Amniotic epithelial cell (primary cell): ENCODE measurements around the gene ITPK1.

Experiments
- DNase-seq: peaks from one replicate; pipeline ENCODE4 v3.0.0-alpha.2; 2010; ENCODE audit warnings: low read depth

Gene ITPK1

DNA sequence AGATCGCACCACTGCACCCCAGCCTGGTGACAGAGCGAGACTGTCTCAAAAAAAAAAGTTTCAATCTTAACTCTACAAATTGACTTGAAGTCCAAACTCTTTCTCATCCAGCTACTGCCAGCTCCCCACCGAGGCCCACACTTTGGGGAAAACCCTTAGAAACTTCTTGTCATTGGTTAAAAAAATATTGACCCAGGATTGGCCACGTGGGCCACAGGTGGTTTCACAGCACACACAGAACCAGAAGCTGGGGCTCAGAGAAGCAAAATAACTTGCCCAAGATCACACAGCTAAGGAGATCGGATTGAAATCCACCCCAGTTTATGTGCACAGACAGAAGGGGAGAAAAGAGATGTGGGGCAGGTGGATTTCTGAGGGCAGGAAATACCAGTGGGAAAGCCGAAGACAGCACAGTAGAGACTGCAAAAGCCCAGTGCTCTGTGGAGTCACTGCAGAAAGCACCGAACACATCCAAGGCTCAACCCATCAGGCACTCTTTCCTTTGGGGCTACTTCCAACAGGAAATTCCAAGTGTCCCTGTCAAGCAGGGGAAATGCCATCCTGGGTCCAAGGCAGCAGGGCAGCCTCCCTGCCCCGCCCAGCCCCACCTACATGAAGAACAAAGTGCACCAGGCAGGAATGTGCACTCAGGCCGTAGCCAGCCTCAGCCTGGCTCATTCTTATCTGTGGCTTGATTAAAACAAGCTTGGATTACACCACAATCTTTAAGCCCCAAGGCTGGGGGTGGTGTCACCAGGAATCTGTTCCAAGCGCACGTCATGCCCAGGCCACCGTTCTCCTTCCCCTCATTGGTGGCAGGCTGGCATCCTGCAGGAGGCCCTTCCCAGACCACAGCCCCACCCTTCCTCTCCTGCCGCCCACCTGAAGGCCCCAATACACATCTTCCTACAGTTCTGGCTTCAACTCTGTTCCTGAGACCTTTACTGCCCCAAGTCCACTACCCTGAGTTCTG, 72.5 kb downstream of the ITPK1 start:
- peak; percentile 84 for DNase-seq

DNA sequence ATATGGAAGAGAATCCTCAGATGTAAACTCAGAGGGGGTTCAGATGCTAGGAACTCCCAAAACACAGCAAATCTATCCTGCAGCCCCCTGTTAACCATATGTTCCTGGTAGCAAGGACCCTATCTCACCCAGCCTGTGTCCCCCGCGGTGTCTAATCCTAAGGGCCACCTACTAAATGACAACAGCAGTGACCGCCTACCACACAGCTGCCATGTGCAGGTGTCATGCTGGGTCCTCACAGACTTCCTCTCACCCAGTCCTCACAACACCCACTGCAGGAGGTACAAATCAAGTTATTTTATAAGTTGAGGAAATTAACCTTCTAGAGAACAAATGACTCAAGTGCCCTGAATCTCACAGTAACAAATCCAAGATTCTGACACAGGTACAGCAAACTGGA, 73.9 kb downstream of the ITPK1 start:
- no peak for DNase-seq

DNA sequence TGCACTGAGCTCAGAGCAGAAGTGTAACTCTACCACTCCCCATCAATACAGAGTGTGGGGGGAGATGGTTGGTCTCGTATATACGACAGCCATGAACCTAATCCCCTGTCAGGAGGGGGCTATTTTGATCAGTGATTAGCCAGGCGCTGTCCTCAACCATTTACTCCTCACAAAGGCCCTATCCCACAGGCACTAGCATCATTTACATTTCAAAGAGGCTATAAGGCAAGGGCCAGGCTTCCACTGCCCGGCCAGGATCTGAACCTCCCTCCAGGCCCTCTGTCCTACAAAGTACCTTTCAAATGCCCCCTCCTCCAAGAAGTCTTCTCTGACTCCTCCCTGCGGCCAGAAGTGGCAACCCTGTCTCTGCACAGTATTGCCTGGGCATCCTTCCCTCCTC, 74.7 kb downstream of the ITPK1 start:
- DNase-seq, result no peak

- DNase-seq, result no peak
Measured at GRCh38 chr14:93040443-93040842, 75.3 kb downstream of the ITPK1 start.

DNA sequence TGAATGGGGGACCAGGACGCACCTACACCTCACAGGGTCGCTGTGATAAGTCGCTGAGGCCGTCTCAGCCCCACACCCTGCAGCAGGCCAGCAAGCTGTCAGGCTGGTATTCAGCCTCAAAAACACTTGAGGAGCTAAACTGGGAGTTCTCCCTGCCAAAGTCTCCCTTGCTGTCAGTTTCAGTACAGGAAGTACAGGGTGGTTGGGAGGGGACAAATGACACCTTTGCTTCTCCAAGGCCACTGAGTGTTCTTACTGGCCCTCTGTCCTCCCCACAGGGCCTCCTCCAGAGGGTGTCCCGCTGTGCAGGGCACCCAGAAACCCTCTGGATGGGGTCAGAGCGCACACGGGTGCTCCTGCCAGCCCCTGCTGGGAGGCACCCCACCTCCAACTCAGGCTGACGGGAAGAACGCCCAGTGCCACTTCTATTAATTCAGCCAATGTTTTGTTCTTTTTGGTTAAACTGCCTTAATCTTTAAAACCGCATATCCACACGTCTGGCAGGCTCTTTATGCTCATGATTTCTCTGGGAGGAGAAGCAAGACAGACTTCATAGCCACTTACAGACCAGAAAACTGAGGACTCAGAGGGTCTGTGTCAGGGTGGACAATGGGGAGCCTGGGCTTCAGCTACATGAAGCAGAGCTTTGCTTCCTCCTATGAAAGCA, 75.9 kb downstream of the ITPK1 start:
- no peak for DNase-seq

- no peak for DNase-seq
Measured at GRCh38 chr14:93037351-93037750, 78.4 kb downstream of the ITPK1 start.

- DNase-seq, result peak; percentile 56
Measured at GRCh38 chr14:93036652-93037345, 78.9 kb downstream of the ITPK1 start.

- no peak for DNase-seq
Measured at GRCh38 chr14:93035917-93036651, 79.6 kb downstream of the ITPK1 start.

GRCh38 chr14:93035585-93035916, 80.2 kb downstream of the ITPK1 start:
- DNase-seq, result no peak

DNA sequence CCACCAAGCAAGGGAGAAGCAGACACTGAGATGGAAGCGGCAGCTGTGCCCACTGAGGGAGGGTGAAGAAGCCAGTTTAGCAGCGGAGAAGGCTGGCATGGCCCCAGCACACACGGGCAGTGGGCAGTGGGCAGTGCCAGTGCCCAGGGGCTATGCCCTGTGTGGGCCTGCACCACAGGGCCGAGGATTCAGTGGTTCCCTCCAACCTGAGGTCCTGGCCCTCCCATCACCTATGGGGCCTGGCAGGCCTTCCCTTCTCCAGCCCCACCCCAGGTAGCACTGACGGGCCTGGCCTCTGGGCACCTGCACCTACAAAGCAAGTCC, 81.1 kb downstream of the ITPK1 start:
- DNase-seq, result no peak

DNA sequence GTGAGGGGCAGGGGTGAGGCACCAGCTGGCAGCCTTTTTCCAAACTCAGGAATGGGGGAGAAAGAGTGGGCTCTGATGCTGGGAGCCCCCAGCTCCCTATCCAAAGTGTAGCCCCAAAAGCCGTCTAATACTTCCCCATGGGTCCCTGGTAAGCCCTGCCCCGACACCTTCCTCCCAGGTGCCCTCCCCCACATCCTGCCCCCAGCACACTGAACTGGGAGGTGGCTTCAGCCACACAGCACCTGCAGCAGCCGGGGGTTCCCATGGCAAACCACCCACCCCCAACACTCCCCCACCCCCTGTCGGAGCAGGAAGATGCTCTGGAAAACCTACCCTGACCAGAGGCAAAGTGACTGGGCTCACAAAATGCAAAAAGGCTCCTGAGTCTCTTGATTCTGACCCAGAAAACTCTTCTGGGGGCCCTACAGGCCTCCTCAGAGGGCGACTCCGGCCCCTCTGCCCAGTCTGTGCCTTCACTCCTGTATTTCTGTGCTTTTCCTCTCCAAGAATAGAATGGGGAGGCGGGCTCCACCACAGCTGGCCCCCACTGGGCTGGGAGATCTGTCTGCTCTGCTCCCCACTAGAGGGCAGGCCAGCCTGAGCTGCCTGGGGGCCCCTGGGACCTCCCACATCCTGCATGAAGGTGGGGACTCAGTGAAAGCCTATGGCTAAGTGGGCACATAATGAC, 81.6 kb downstream of the ITPK1 start:
- DNase-seq, result no peak

GRCh38 chr14:93033084-93033982, 82.4 kb downstream of the ITPK1 start:
- no peak for DNase-seq

- no peak for DNase-seq
Measured at GRCh38 chr14:93032421-93032936, 83.2 kb downstream of the ITPK1 start.

- no peak for DNase-seq
Measured at GRCh38 chr14:93031505-93032315, 84.0 kb downstream of the ITPK1 start.

DNA sequence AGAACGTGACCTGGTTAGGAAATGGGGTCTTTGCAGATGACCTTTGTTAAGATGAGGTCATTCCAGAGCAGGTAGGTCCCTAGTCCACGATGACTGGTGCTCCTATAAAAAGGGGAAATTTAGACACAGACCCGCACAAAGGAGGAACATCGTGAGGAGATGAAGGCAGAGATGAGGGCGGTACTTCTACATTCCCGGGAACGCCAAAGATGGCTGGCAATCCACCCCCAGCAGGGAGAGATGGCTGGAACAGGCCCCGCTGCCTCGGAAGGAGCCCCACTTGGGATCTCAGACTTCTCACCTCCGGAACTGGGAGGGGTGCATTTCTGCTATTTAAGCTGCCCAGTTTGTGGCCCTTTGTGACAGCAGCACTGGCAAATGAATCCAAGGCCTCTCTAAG, 85.0 kb downstream of the ITPK1 start:
- no peak for DNase-seq

GRCh38 chr14:93029911-93030508, 85.7 kb downstream of the ITPK1 start:
- DNase-seq, result no peak

DNA sequence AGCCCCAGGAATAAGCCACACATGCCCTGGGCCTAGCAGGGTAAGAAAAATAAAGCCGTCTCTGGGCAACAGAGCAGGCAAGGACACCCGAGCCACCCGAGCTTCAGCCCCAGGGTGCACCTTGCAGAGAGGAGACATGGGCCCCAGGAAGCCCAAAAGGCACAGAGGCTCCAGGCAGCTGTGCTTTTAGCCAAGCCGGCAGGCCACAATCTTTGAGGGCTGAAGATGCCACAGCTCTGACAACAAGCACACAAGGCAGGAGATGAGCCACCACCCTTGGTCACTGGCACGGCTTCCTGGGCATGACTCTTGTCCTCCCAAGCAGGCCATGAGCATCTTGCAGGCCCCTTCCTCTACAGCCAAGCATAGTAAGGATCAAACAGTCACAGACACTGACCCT, 86.3 kb downstream of the ITPK1 start:
- no peak for DNase-seq

DNA sequence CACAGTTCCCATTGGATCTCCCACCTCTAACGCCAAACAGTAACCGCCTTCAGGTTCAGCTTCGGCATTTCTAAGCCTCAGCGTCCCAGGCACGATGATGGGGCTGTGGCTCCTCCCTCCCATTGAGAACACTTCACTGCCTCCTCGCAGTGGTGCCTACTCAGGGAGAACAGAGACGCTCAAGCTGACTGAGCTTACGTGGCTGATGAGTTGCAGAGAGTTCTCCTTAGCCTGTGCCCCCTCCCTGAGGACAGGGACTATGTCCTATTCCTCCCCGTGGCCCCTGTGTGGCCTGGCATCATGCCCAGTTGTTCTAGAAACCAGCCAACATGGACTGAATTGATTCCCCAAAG, 87.0 kb downstream of the ITPK1 start:
- no peak for DNase-seq
